GM12872 (cell line): ENCODE measurements around the gene CCDC157.

Experiments
- CTCF ChIP-seq: IDR thresholded peaks from 3 replicates; pipeline ENCODE4 v1.5.1; 2011; ENCODE audit warnings: low read depth, mild to moderate bottlenecking, low read length, moderate library complexity; ENCODE audit not compliant: insufficient read depth

CCDC157 gene

GRCh38 chr22:30336752-30337460 is 19.9 kb upstream of the CCDC157 start:
- no peak for TF ChIP-seq CTCF

DNA sequence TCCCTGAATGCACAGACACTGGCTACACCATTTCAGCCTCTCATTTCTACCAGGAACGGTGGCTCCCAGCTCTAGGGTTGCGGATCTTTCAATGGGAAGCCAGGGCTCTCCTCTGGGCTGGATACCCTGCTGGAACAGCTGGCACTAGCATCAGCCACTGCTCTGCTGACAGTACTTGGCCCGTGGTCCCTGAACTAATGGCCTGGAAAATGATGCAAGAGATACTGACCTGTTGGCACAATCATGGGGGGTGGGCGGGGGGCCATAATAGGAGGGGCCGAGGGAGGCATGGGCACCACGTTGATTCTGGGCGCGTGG is 19.4 kb upstream of the CCDC157 start:
- TF ChIP-seq CTCF, result no peak

- no peak for TF ChIP-seq CTCF
These were observed 18.0 kb upstream of the CCDC157 start for GRCh38 chr22:30338802-30339201.

DNA sequence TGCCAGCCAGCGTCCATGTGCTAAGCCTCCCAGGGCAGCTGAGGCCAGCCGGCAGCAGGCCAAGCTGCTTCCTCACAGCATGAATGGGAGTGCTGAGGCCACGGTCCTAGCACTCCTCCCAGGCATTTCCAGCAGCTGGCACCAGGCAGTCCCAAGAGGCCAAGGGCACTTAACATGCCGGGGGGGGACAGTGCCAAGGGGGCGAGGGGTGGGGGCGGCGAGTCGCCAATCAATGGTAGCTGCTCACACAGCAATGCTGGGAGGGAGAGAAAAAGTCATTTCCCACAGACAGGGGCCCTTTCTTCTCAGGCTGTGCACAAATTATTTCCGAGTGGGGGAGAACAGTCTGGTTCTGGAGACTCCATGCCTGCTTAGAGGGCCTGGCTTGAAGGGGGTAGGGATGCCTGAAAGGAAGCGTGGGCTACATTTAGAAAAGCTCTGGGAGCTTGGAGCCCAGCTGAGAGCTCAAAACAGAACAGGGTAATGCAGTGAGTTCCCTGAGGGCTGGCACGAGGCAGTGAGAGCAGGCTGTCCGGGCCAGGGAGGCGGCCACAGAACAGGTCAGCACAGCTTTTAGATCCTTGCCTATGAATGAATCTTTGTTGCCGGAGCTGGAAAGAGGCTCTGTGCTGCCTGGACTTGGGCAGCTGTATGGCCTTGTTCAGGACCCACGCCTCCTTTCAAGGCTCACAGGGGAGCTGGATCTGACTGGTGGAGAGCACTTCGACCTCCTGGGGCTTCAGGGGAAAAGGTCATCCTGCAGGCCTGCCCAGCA is 15.7 kb upstream of the CCDC157 start:
- no peak for TF ChIP-seq CTCF

GRCh38 chr22:30344447-30345200 is 12.2 kb upstream of the CCDC157 start:
- no peak for TF ChIP-seq CTCF

DNA sequence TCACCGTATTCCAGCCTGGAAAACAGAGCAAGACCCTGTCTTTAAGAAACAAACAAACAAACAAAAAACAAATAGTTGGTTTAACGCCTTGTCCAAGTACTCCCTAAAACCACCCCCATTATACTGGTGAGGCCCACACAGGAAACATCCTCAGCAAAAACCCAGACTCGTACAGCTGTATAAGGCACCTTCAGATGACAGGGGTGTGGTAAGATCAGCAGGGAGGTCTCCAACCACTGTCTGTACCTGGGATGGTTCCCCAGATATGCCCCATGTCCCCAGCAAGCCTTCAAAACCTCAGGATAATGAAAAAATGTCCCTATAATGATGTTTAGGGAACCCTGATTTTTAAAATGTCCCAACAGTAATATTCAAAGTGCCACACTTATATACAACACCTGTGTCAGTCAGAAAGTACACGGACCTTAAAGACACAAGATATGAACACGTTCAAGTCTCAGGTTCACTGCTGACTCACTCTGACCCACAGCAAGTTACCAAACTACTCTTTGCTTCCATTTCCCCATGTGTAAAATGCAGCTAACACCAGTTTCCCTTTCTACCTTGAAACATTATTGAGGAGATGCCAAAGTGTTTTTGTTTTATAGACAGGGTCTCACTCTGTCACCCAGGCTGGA is 9.4 kb upstream of the CCDC157 start:
- no peak for TF ChIP-seq CTCF

- TF ChIP-seq CTCF, result no peak
These were observed 8.4 kb upstream of the CCDC157 start for GRCh38 chr22:30348404-30348803.
